AML-193 (cell line): ENCODE data around the gene NFX1.
"Not testable (repeated sequence)": the region's sequence is repeated elsewhere in the genome, so short reads cannot be mapped to it uniquely, and the experiment has no call there.

ENCODE experiments used
- DNase-seq, 2 experiments: peaks; one replicate each; lab custom pipeline; 2025; lab: John Stamatoyannopoulos, UW

The NFX1 gene

DNA sequence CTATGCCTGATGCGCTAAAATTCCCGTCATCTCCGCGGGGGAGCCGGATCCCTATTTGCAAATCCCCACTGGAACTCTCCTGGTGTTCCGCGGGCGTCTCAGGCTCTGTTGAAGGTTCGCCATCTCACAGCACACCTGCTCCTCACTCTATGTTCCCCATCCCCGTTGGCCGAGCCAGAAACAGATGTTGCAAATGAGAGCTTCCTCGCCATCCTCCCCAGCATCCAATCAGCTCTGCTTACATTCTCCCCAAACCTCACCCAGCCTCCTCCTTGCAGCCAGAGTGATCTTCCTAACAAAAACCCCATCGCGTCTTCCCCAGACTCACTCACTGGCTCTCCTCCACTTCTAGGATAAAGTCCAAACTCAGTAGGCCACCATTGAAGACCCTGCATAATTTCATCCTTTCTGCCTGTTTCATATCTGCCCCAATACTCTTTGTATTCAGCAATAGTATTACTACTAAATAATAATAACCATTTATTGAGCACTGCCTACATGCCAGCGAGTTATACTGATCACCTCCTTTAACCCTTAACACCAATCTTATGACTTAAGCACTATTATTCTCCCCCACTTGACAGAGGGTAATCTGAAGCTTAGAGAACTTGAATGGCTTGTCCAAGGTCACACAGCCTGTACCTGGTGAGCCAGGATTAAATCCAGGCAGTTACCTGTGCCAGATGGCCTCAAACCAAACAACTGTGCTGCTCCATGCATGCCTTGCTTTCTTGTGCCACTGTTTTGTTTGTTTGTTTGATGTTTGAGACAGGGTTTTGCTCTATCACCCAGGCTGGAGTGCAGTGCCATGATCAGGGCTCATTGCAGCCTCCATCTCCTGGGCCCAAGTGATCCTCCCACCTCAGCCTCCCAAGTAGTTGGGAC, 98.0 kb downstream of the NFX1 start:
- DNase-seq = no peak

DNA sequence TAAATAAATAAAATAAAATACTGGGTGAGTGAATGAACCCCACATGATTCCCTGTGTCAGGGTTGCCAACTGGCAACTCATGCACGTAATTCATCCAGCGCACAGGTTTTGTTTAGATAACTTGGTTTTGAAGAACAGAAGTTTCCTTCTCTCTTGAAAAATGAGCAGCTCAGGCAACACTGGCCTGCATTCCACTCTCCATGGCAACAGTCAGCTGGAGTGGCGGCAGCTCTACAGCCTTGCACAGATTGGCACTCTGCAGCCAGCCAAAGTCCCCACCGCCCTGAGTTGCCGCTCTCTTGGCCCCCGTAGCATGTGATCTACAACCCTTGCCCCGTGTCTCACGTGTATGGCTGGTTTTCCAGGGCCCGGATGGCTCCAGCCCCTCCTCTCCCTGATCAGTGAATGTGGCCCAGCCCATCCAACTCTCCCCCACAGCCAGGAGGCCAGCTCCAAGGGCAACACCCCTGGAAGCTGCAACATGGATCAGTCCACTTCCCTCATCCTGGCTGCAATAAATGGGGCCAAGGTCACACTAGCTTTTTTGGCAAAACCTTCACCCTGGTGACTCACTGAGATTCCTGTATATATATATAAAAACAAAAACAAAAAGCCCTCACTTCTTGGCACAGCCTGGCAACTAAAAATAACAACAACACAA, 100.9 kb downstream of the NFX1 start:
- DNase-seq = not testable (repeated sequence)

DNA sequence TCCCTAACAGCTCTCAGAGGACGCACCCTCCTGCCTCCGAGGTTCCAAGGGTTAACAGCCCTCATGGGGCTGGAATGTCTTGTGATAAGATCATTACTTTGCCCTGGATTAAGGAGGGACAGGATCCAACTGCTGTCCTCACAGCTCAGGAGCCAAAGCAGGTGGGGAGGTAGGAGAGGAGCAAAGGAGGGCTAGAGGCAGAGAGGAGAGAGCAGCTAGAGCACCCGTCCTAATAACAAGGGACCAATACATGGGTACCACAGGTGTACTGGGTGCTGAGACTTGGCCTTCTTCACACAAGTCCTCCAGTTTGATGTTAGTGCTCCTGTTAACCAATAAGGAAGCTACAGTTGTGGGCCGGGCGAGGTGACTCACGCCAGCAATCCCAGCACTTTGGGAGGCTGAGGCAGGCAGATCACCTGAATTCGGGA, 102.3 kb downstream of the NFX1 start:
- not testable (repeated sequence) for DNase-seq

DNA sequence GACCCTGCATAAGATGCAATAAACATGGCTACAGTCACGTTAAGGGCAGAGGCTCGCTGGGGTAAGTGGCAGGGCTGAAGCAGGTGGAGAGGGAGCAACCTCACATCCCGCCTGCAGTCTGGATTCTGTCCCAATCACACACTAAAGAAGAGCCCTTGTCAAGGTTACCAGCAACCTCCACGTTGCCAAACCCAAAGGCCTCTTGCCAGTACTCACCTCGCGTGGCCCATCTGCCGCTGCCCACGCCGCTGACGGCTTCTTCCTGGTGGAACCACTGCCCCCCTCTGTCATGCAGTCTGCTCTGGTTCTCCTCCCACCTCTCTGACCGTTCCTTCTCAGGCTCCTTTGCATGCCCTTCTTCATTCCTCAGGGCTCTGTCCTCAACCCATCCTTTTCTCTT, 103.3 kb downstream of the NFX1 start:
- DNase-seq = no peak

DNA sequence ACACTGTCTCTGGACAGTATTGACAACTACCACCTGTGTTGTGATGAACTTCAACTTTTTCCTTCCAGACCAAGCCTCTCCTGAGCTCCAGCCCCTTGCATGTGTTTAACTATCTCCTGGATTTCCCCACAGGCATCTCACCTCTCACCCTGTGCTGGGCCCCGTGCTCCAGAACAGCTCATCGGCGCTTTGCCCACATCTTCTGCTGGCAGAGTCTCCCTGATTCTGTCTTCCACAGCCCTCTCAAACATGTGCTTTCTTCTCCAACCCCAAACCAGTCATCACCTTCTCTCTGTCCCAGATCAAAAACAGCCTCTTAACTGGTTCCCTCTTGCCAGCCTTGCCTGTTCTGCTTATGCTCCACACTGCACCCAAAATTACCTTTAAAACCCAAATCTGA, 103.7 kb downstream of the NFX1 start:
- DNase-seq = not testable (repeated sequence)

DNA sequence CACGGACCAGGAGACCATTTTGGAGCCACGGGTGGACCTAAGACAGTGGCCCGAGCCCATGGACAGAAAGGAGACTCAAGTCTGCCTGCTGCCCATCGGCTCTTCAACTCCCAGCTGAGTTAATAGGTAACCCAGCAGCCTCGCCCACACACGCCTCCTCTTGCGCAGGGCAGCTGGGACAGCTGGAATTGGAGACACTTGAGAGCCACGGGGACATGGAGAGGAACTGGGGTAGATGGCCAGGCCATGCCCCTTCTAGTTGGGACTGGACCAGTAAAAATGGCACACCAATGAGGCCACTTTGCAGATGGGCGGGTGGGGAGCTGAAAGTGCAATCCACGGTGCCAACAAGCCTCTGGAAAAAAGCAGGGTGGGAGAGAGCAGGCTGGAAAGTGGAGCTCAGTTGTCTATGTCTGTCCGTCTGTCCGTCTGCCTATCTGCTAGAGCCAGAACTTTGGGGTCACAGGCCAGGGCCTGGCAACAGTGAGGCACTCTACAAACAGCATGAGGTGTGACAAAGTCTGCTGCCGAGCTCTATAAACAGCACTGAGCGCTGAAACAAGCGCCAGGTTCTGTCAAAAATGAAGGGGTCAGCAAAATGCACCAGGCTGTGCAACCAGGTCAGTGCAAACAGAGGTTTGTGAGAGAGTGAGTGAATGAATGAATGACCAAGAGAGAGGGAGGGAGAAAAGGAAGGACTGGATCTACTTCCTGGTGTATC, 105.0 kb downstream of the NFX1 start:
- DNase-seq = not testable (repeated sequence)

DNA sequence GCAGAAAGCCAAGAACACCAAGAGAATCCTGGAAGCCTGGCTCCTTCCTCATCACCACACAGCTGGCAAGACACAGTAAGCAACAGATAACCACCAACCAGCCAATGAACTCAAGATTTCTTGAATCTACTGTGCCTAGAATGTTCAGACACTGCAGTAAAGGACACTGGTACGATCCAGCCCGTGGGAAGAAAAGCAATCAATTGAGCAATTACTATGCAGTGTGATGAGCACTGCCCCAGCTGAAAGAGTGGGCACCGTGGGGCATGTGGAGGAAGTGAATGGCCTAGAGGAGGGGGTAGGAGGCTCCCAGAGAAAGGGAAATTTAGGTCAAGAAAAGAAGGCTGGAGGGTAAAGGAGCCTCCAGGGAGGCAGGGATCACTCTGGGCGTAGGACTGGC, 107.5 kb downstream of the NFX1 start:
- DNase-seq = not testable (repeated sequence)

DNA sequence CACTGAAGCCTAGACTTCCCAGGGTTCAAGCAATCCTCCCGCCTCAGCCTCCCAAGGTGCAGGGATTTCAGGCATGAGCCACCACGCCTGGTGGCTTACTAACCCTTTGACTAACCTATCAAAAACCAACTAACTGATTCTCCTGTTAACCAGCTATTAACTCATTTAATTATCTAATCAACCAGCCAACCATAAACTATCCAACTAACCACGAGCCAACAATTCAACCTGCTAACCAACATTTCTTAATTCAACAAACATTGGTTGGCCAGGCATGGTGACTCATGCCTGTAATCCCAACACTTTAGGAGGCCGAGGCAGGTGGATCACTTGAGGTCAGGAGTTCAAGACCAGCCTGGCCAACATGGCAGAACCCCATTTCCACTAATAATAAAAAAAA, 108.7 kb downstream of the NFX1 start:
- DNase-seq = not testable (repeated sequence)

DNA sequence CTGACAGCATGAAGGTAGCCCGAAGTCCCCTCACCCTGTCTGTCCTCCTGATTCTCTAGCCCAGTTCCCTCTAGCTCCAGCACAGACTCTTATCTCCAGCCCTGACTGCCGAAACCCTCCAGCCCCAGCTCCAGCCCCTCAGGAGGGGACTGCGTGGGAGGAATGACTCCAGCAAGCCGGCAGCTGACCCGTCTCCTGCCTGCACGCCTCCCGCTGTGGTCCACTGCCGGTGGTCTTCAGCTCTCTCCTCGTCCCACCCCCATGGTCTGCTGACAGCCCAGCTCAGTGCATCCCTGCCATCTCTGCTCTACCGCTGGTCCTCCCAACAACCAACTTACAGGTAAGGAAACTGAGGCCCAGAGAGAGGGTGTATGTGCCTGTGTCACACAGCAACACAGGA, 111.5 kb downstream of the NFX1 start:
- DNase-seq = not testable (repeated sequence)

DNA sequence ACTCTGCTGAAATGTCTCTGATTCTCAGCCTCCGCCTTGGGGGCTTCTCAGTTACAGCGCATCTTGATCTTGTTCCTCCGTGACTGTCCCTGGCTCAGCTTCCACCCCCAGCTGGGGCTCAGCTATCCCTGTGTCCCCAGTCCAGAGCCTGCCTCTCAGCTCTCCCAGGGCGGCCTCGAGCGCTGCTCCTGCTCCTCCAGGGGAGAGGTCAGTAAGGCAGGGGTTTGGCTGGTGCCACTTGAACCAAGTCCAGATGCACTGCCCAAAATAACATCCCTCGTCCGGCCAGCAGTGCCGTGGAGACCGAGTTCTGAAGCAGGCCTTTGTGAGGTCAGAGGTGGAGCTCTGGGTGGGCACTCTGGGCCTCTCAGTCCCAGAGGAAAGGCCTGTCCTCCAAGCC, 112.1 kb downstream of the NFX1 start, which contains the start of gene AQP7:
Gene AQP7, minus strand, starts transcription at position 198 of the 400 bp plus-strand sequence. CDS start 1,306 bp downstream, outside the sequence.
- DNase-seq = not testable (repeated sequence)

DNA sequence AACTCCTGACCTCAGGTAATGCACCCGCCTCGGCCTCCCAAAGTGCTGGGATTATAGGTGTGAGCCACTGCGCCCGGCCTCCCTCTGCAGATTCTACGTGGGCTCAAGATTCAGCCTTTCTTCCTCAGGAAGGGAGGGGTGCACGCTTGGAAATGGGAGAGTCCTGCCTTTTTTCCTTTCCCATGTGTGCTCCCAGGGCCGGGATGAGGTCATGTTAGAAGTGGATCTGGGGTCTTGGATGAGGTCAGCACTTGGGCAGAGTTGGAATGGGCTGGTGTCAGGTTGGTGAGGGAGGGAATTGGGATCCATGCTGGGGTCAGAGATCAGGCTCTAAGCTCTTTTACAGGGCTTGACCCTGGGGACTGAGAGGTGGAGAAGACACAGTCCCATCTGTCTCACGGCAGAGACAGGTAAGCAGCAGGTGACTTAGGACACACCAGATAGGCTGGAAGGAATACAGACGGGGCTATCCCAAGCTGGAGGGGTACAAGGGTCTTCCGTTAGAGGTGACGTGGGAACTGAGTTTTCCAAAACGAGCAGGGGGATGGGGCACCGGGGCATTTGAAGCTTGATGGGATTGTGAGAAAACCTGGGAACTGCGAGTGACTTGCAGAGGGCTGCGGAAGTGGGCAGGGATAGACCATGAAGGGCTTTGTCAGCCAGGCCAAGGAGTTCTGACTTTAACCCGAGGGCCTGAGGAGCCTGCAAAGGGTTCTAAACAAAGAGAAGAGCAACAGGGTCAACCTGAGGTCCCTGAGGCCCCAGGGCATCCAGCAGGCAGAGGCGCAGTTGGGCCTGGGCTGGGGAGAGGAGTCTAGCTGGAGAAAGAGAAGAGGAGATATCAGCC, 113.8 kb downstream of the NFX1 start:
- DNase-seq = no peak

DNA sequence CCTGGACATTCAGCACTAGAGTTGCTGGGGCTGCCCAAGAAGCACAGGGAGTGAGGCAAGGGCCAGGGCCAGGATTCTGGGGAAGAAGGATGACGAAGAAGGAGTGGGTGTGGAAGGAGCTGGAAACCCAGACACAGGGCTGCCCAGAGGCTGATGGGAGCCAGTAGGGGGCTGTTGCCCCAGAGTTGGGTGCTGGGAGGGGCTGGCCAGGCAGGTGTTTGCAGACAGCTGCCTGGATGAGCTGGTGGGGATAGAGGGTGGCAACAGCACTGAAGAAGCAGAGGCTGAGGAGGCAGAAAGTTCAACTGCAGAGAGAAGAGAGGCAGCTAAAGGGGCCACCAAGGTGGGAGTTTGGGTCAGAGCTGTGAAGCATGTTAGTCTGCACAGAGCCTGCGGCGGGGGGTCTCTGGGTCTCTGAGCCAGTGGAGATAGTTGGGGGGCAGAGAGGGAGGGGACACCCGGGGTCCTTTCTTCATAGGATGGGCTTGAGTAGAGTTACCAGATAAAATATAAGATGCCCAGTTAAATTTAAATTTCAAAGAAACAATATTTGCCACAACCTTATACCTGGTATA, 114.6 kb downstream of the NFX1 start:
- DNase-seq = no peak

DNA sequence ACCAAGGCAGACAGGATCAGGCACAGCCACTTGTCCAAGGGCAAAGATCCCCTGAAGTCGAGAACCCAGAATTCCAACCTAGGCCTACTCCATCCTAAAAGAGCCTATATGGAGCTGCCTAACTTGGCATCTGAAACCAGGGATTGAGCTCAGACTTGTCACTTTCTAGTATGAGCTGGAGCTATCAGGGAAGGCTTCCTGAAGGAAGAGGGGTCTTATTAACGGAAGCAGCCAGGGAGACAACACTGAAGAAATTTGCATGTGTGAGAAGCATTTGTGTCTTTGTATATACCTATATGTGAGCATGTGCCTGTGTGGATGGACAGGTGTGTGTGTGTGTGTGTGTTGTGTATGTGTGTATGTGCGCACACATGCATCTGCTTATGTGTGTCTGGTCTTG, 116.7 kb downstream of the NFX1 start:
- DNase-seq = no peak

DNA sequence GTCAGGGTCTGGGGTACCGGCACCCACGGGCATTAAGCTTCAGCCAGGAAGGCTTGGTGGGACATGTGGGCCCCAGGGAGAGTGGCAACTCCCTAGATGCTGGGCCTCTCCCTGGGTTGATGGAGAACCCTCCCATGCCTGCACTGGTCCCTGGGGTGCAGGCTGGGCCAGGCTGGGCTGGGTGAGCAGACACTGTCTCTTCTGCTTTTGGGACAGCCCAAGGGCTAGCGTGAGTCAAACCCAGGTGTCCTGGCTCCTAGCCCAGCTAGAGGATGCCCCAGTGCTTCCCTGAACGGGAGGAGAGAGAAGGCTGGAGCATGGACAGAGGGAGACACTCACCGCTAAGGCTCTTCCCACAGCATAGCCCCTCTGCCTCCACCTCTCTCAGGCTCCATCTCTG, 117.8 kb downstream of the NFX1 start:
- DNase-seq = no peak

DNA sequence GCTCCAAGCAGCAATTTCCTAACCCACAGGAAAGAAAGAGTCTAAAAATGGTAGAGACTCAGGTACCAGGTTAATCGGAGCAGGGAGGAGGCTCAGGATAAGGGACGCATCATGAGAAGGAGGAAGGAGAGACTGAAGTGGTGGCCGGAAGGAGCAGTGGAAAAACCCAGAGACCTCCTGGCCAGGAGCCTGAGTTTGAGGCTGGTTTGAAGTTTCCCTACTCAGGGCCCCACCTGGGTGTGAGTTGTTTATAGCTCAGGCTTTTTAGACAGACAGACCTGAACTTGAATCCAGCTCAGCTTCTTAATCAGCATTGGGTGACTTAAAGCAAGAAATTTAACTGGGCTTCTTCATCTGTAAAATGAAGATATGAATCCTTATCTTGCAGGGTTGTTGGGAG, 124.0 kb downstream of the NFX1 start:
- DNase-seq = no peak

DNA sequence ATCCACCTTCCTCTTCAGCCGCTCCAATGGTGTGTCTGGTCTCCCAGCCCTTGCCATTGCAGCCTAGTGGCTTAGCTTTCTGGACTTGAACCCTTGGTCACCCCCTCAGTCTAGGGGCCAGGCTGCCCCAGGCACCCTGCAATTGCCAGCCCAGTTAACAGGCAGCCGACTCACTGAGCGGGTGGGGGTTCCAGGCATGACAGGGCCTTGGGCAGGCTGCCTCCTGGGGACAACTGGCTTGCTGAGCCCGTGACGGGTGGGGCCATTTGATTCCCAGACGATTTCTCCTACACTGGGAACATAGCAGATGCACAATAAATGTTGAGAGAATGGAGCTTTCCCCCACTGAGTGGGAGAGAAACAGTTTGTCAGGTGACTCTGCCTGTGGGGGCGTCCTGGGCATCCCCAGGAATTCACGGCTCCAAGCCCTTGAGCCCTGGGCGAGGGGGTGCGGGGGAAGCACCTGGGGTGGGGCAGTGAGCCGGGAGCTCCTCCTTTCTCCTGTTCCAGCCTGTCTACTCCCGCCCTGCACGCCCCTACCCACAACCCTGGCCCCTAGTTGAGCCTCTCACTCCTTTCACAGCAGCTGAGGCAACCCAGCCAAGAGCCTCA, 124.7 kb downstream of the NFX1 start:
- no peak for DNase-seq

DNA sequence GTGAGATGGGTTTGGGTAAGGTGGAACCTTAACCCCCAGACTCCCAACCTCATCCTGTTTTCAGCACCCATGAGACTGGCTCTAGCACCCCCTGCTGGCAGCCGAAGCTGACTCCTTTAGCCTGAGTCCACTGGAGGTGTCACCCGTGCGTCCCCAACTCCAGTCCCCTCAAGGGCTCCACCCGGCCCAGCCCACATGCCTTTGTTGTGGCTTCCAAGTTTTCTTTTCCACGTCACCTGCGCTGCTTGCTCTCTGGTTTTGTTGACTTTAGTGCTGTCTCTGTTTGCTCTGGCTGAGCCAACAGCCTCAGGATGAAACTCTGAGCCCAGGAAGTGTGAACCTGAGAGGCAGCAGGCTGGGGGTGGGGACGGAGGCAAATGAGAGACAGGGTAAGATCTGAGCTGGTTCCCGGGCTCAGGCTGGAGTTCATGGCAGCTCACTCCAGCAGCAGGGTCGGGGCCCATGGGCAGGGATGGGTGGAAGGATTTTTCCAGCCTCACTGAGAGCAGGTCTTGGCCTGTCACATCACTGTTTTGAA, 125.3 kb downstream of the NFX1 start:
- peak; percentile 31 to 49 for DNase-seq

DNA sequence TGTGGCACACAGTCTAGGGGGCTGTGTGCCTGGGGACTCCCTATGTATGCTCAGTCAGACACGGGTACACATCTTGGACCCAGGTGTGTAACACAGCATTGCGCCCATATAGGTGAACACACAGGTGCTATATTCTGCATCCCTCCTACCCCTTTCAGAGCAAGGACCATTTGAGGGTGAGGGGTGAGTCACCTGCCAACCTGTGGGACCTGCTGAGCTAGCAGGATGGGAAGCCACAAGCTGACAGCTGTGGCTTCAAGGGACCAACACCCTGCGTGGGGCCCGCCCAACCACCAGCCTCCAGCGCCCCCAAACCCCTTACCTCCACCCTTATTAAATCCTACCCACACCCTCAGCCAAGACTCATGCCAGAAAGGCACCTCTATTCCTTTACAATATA, 126.7 kb downstream of the NFX1 start:
- DNase-seq = no peak

DNA sequence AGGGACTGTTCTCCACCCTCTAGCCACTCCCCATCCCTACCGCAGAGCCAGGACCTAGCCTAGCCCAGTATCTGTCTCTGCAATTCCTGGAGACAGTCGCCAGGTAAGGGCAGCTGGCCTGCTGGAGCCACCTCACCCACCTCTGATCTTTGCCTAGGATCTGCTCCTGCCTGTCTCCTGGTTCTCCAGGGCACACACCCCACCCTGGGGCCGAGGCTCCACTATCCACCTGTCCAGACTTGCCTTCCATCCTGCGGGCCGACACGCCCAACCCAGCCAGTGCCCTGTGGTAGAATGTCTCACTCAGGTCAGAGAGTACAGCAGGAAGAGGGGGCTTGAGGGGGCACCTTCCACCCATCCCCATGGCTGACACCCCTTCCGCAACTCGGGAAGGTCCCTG, 127.8 kb downstream of the NFX1 start:
- DNase-seq = no peak

DNA sequence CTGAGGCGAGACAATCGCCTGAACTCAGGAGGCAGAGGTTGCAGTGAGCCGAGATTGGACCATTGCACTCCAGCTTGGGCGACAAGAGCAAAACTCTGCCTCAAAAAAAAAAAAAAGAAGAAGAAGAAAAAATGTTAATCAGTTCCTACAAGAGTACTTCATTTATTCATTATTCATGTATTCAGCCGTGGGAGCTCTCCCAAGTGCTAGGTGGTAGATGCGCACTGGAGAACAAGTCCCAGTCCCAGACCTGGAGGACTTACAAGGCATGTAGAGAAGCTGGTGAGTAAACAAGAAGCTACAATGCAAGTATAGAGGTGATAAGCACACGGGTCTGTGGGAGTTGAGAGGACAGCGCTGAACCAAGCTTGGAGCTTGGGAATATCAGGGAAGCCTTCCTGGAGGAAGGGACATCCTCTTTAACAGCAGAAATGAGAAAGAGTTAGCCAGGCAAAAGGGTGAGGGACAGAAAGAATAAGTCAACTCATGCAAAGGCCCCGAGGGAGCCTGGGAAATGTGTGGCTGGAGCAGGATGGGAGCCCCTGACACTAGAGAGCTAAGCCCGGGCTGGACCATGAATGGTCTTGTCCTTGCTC, 129.5 kb downstream of the NFX1 start:
- no peak for DNase-seq
